Neuron (in vitro differentiated cells): ENCODE data around the gene DNAJC1.

Source experiments
- H2AFZ ChIP-seq: one replicate; pipeline ENCODE4 v1.6.1; 2013; ENCODE audit warnings: low read depth, mild to moderate bottlenecking, inconsistent platforms, low read length, moderate library complexity
- H3K27me3 ChIP-seq: one replicate; pipeline ENCODE4 v1.6.1; 2013; ENCODE audit warnings: low read length; ENCODE audit not compliant: insufficient read depth
- H3K36me3 ChIP-seq: one replicate; pipeline ENCODE4 v1.6.1; 2013; ENCODE audit warnings: low read length; ENCODE audit not compliant: insufficient read depth
- H3K4me1 ChIP-seq: one replicate; pipeline ENCODE4 v1.6.1; 2013; ENCODE audit warnings: low read length; ENCODE audit not compliant: insufficient read depth
- H3K4me3 ChIP-seq: 2 replicates; pipeline ENCODE4 v1.5.1; 2013; ENCODE audit warnings: mild to moderate bottlenecking, low read length, moderate library complexity
- H3K9me3 ChIP-seq: one replicate; pipeline ENCODE4 v1.6.1; 2013; ENCODE audit warnings: low read length

Gene DNAJC1

GRCh38 chr10:21707498-21707897 lies 296.0 kb downstream of the DNAJC1 start:
- Histone ChIP-seq H3K36me3 (peaks cover 13% of the 10 kb centered on the region), H3K4me3 (no peak overlapping the region), H3K27me3 (no peaks in the 10 kb centered on the region), H2AFZ (no peak overlapping the region), H3K4me1 (no peaks in the 10 kb centered on the region), H3K9me3 (no peaks in the 10 kb centered on the region)
